Large intestine (tissue), 3 donors: ENCODE measurements around the gene GGCT. TPM values are rescaled to one million over a fixed set of nuclear protein-coding genes. Genes with fewer than 3 reads are reported as not detected.
"Not testable (repeated sequence)": the region's sequence is repeated elsewhere in the genome, so short reads cannot be mapped to it uniquely, and the experiment has no call there.

ENCODE experiments used
- DNase-seq, 2 donors: peaks; one replicate each; pipeline versions ENCODE4 v3.0.0 to v3.0.0-alpha.2; 2013
- H3K27ac ChIP-seq: one replicate; pipeline ENCODE4 v1.5.1; 2013; ENCODE audit warnings: low read length
- H3K27me3 ChIP-seq: 2 replicates; pipeline ENCODE4 v1.6.1; 2013; ENCODE audit warnings: low read length; ENCODE audit not compliant: control insufficient read depth, insufficient read depth
- H3K36me3 ChIP-seq: 2 replicates; pipeline ENCODE4 v1.6.1; 2013; ENCODE audit warnings: low read length; ENCODE audit not compliant: control insufficient read depth, insufficient read depth
- H3K4me1 ChIP-seq: one replicate; pipeline ENCODE4 v1.6.1; 2013; ENCODE audit warnings: low read length; ENCODE audit not compliant: control insufficient read depth, insufficient read depth
- H3K4me3 ChIP-seq: one replicate; pipeline ENCODE4 v1.5.1; 2013; ENCODE audit warnings: low read length
- H3K9me3 ChIP-seq: one replicate; pipeline ENCODE4 v1.6.1; 2013; ENCODE audit warnings: mild to moderate bottlenecking, low read depth, low read length, moderate library complexity; ENCODE audit not compliant: control insufficient read depth
- whole genome bisulfite sequencing: methylation state at CpG from one replicate; pipeline ENCODE4 v1.1.5; 2013; ENCODE audit warnings: low lambda C conversion rate; ENCODE audit not compliant: insufficient coverage; 5-methylcytosine and 5-hydroxymethylcytosine counted together
- polyA plus RNA-seq: library from polyadenylated mRNA; unstranded; fragments of 120-200 nt; gene quantifications from one replicate; pipeline ENCODE4 v1.2.1, GENCODE V29; 2013

The GGCT gene
- polyA plus RNA-seq, 1 donor: 64.6 TPM

DNA sequence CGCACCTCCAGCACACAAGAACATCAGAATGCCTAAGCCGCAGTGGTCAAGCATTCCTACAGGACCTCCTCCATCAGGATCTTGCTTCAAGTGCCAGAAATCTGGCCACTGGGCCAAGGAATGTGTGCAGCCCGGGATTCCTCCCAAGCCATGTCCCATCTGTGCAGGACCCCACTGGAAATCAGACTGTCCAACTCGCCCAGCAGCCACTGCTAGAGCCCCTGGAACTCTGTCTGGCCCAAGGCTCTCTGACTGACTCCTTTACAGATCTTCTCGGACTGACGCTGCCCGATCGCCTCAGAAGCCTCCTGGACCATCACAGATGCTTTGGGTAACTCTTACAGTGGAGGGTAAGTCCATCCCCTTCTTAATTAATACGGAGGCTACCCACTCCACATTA is 23.2 kb downstream of the GGCT start:
- not testable (repeated sequence) for H3K4me3 ChIP-seq, H3K27ac ChIP-seq, DNase-seq, H3K36me3 ChIP-seq, H3K9me3 ChIP-seq, H3K27me3 ChIP-seq
- peaks cover 17% of the 10 kb centered on the region for H3K4me1 ChIP-seq
- no CpG with 5 or more reads among the region's 9 CpGs for WGBS

DNA sequence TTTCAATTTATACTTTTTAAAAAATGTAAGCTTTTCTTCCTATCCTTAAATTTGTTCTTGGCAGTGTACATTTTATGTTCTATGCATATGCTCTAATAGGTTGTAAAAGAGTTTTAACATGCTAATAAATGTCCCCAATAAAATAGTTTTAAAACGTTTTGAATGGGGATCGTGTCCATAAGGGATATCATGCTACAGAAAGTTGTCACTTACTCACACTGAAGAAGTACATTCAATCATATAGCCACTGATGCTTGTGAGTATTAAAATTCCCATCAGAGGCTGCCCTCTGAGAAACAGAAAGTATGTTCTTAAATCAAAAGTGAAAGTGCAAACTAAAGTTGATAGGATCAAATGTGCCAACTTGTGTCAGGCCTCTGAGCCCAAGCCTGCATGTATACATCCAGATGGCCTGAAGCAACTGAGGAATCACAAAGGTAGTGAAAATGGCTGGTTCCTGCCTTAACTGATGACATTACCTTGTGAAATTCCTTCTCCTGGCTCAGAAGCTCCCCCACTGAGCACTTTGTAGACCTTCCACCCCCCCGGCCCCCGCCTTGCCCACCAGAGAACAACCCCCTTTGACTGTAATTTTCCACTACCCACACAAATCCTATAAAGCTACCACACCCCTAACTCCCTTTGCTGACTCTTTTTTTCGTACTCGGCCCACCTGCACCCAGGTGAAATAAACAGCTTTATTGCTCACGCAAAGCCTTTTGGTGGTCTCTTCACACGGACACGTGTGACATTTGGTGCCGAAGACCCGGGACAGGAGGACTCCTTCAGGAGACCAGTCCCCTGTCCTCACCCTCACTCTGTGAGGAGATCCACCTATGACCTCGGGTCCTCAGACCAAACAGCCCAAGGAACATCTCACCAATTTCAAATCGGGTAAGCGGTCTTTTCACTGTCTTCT is 25.2 kb downstream of the GGCT start:
- H3K4me3 ChIP-seq: peak overlapping the region; percentile 86
- DNase-seq: peak in 1 of 2 donors; percentile 72
- H3K27ac ChIP-seq: peak overlapping the region; percentile 71
- no peaks in the 10 kb centered on the region for H3K36me3 ChIP-seq
- H3K27me3 ChIP-seq: no peaks in the 10 kb centered on the region
- WGBS: 100% methylated on average over 4 of the region's 14 CpGs
- no peaks in the 10 kb centered on the region for H3K9me3 ChIP-seq
- peaks cover 20% of the 10 kb centered on the region for H3K4me1 ChIP-seq

DNA sequence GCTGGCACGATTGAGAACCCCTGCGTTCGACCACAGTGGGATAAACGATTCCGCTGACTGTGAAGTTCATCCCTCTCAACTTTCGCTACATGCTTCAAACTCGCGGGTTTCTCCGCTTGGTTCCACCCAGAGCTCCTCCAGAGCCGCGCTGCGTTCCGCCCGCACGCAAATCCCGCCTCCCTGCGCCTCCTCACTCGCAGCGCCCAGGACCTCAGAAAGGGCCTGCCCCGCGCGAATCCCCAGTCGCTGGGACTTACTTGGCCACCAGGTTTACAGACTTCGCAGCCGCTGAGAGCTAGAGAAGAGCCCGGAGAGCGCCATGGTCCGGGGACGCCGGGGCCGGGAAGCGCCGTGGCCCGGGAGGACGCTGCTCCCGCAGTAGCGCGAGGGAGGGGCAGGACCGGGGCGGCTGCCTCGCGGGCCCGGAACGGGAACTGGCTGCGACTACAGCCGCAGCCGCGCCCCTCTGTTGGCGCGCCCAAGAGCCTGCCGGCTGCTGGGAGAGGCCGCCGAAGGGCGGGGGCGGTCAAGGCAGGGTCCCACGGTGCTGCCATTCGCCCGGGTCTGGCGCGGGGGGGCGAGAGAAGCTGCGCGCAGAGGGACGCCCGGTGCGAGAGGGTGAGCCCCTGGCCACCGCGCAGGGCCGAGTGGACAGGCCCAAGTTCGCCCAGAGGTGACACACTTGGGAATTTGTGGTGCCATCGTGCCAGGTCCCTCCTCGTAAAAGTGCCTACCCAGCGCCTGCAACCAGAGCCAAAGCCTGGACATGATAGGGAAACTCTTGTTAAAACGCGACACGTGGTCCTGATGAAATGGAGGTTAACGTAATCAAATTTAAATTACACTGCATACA is 26.1 kb downstream of the GGCT start, which contains the start of gene NOD1:
NOD1 (minus strand) TSS at position 436 of the 853 bp plus-strand sequence. CDS start 21,863 bp downstream, outside the sequence.
- Histone ChIP-seq H3K27ac (peak within 1 kb of the TSS; percentile 80), H3K36me3 (no peaks in the 10 kb centered on the region), H3K4me3 (peak within 1 kb of the TSS; percentile 86), H3K27me3 (no peaks in the 10 kb centered on the region), H3K9me3 (no peaks in the 10 kb centered on the region), H3K4me1 (peaks cover 20% of the 10 kb centered on the region)
- no CpG with 5 or more reads among the region's 77 CpGs for WGBS
- peak; percentile 82 to 91 for DNase-seq

DNA sequence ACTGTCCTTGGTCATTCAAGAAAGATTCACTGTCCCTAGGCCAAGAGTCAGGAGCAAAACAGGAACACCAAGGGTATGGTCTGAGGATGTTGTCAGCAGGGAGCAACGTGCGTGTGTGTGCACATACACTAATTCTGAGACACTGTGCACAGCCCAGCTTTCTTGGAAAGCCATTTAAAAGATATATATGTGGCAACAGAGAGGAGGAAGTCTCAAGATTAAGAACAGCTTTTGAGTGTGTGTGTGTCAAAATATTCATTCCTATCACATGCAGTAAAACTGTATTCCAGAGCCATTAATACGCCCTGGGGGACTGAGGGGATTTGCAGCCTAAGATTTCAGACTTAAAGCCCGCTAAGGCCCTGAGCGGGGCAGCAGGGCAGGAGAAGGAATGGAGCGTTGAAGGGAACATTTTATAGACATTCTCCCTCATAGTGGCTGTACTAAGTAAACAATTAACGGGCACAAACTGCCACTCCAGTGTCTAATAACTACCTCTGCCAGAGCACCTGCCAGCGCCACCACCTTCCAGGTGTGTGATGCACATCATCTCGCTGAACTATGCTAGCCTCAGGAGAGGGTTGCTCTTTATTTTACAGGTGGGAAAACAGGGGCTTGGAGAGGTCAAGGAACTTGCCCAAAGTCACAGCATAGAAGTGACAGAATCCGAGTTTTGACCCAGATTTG is 28.0 kb downstream of the GGCT start:
- WGBS: no CpG with 5 or more reads among the region's 10 CpGs
- Histone ChIP-seq H3K27ac (no peak overlapping the region), H3K36me3 (no peaks in the 10 kb centered on the region), H3K27me3 (no peaks in the 10 kb centered on the region), H3K9me3 (no peaks in the 10 kb centered on the region), H3K4me1 (peaks cover 20% of the 10 kb centered on the region), H3K4me3 (no peak overlapping the region)
- DNase-seq: no peak

DNA sequence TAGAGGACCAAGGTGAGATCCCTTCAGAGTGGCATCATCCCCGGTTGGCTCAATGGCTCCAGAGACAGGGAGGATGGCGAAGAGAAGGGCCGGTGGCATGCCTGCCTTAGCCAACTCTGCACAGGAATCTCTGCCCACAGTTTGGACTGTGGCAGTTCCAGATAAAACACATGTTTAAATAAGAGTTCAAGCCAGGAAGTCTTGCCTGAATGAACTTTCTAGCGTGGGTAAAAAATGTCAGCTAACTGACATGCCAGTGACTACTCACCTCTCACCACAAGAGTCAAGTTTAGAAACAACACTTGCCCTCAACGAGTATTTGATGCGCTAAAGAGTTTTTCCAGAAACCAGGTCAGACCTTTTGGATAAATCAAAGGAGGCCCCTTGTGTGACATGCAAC is 29.0 kb downstream of the GGCT start:
- peaks cover 20% of the 10 kb centered on the region for H3K4me1 ChIP-seq
- no peaks in the 10 kb centered on the region for H3K27me3 ChIP-seq
- H3K27ac ChIP-seq: no peak overlapping the region
- no peak for DNase-seq
- WGBS: no CpG with 5 or more reads among the region's 6 CpGs
- no peaks in the 10 kb centered on the region for H3K36me3 ChIP-seq
- no peaks in the 10 kb centered on the region for H3K9me3 ChIP-seq
- no peak overlapping the region for H3K4me3 ChIP-seq

DNA sequence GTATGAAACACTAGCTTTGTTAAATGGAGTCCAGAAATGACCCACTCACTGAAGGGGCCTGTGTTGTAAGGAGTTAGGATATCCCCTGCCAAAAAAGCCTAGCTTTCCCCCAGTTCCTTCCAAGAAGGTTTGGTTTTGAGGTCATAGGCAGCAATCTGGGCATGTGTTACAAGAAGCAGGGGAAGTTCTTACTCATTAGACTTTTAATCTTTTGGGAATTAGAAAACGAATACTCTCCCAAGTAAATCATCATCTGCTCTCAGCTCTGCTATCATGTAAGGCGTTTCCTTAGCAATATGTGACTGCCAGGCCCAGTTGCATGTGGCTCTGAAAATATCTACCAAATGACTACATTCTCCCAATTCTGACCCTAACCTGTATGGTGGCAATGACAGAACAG is 29.7 kb downstream of the GGCT start:
- Histone ChIP-seq H3K4me3 (no peak overlapping the region), H3K36me3 (no peaks in the 10 kb centered on the region), H3K27ac (no peak overlapping the region), H3K9me3 (no peaks in the 10 kb centered on the region), H3K4me1 (peaks cover 20% of the 10 kb centered on the region), H3K27me3 (no peaks in the 10 kb centered on the region)
- no peak for DNase-seq
- no CpG with 5 or more reads among the region's 2 CpGs for WGBS

DNA sequence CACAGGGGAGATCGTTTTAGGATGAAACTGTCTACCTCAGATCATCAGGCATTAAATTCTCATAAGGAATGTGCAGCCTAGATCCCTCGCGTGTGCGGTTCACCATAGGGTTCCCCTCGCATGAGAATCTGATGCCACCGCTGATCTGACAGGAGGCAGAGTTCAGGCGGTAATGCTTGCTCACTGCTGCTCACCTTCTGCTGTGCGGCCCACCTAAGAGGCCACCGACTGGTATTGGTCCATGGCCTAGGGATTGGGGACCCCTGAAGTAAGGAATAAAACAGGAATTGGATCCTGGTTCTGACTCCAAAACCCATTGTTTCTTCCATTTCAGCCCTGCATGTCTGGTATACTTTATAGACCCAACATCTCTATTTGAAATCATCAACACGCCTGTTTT is 30.1 kb downstream of the GGCT start:
- H3K36me3 ChIP-seq: no peaks in the 10 kb centered on the region
- H3K4me3 ChIP-seq: no peak overlapping the region
- H3K4me1 ChIP-seq: peaks cover 22% of the 10 kb centered on the region
- no peaks in the 10 kb centered on the region for H3K27me3 ChIP-seq
- no peaks in the 10 kb centered on the region for H3K9me3 ChIP-seq
- no peak overlapping the region for H3K27ac ChIP-seq
- DNase-seq: no peak
- no CpG with 5 or more reads among the region's 10 CpGs for WGBS

DNA sequence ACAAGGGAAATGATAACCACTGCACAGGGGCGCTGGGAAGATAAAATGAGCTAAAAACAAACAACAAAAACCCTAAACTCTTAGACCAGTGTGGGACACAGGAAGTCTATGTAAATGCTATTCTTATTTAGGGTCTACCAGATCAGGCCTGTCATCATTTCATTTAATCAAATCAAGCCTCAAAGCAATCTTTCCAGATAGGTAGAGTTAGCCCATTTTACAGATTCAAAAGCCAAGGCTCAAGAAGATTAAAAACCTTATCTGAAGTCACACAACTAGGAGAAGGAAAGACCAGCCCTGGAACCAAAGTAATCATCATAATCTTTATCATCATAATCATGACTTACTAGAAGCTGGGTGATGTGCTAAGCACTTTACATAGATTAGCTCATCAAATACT is 30.7 kb downstream of the GGCT start:
- no peaks in the 10 kb centered on the region for H3K9me3 ChIP-seq
- no peak for DNase-seq
- 80% methylated on average over 1 of the region's 1 CpG for WGBS
- H3K27me3 ChIP-seq: no peaks in the 10 kb centered on the region
- H3K27ac ChIP-seq: no peak overlapping the region
- peaks cover 21% of the 10 kb centered on the region for H3K4me1 ChIP-seq
- H3K4me3 ChIP-seq: no peak overlapping the region
- no peaks in the 10 kb centered on the region for H3K36me3 ChIP-seq

DNA sequence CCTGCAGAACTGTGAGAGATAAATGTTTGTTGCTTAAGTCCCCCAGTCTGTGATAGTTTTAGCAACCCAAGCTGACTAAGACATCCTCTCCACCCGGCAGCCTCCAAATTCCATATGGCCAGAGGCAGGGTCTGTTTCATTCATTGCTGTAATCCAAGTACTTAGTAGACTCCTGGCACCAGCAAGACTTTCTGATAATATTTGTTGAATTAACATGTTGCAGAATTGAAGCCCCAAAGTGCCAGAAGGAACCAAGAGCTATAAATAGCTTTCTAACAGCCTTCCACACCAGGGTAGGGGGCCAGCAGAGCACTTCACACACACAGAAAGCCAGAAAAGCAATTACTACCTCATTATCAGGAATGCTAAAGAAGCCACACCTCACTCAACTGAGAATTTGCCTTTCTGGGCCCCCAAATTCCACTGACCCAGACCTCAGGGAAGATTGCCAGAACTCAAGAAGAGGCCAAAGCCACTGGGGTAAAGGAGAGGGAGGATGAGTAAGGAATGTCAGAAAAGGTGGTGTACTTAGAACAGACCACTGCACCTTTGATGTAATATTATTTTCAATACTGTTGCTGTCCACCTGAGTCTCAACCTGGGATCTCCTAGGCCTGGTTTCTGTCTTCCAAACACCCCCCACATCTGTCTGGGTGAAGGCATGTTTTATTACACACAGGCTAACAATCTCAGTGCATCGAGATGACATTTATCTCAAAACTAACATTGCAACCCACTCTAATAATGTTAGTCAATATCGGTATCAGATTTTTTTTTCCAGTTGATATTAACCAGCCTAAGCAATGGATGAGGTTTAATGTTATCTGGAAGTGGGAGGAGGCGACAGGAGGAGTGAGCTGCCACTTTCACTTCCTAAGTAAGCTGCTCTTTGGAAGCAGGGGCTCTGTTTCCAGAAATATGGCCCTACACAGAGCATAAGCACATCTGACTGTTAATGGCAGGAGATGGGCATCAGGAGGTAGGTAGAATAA is 31.5 kb downstream of the GGCT start:
- no CpG with 5 or more reads among the region's 4 CpGs for WGBS
- Histone ChIP-seq H3K9me3 (no peaks in the 10 kb centered on the region), H3K4me3 (no peak overlapping the region), H3K36me3 (no peaks in the 10 kb centered on the region), H3K4me1 (peaks cover 21% of the 10 kb centered on the region), H3K27me3 (no peaks in the 10 kb centered on the region), H3K27ac (no peak overlapping the region)
- no peak for DNase-seq
